Measurements from ENCODE around the gene MCAT.

Gene MCAT

GRCh38 chr22:43172191-43172590 lies 29.0 kb upstream of the MCAT start:
- no peak for DNase-seq (ENCODE audit: low spot score)

- DNase-seq (ENCODE audit: low spot score), result no peak
These were observed 28.4 kb upstream of the MCAT start for GRCh38 chr22:43171607-43172006.

- no peak for DNase-seq (ENCODE audit: low spot score)
These were observed 27.9 kb upstream of the MCAT start for GRCh38 chr22:43171019-43171491.

- no peak for DNase-seq (ENCODE audit: low spot score)
These were observed 26.9 kb upstream of the MCAT start for GRCh38 chr22:43170131-43170480.

GRCh38 chr22:43169310-43170130 lies 26.3 kb upstream of the MCAT start:
- DNase-seq (ENCODE audit: low spot score), result no peak

GRCh38 chr22:43168471-43169309 lies 25.5 kb upstream of the MCAT start:
- no peak for DNase-seq (ENCODE audit: low spot score)

GRCh38 chr22:43167001-43167589 lies 23.9 kb upstream of the MCAT start:
- no peak for DNase-seq (ENCODE audit: low spot score)

- DNase-seq (ENCODE audit: low spot score), result no peak
These were observed 23.1 kb upstream of the MCAT start for GRCh38 chr22:43166132-43166930.

- no peak for DNase-seq (ENCODE audit: low spot score)
These were observed 21.4 kb upstream of the MCAT start for GRCh38 chr22:43164636-43165035.

GRCh38 chr22:43163241-43163795 lies 20.1 kb upstream of the MCAT start:
- no peak for DNase-seq (ENCODE audit: low spot score)

GRCh38 chr22:43162412-43163150 lies 19.4 kb upstream of the MCAT start:
- no peak for DNase-seq (ENCODE audit: low spot score)

GRCh38 chr22:43160497-43161126 lies 17.4 kb upstream of the MCAT start:
- no peak for DNase-seq (ENCODE audit: low spot score)

GRCh38 chr22:43159484-43160178 lies 16.4 kb upstream of the MCAT start:
- DNase-seq (ENCODE audit: low spot score), result no peak

- no peak for DNase-seq (ENCODE audit: low spot score)
These were observed 15.7 kb upstream of the MCAT start for GRCh38 chr22:43158778-43159483.

- DNase-seq (ENCODE audit: low spot score), result no peak
These were observed 14.8 kb upstream of the MCAT start for GRCh38 chr22:43157874-43158546.

- DNase-seq (ENCODE audit: low spot score), result no peak
These were observed 13.2 kb upstream of the MCAT start for GRCh38 chr22:43156413-43156812.

- DNase-seq (ENCODE audit: low spot score), result no peak
These were observed 12.6 kb upstream of the MCAT start for GRCh38 chr22:43155789-43156188.

- no peak for DNase-seq (ENCODE audit: low spot score)
These were observed 11.8 kb upstream of the MCAT start for GRCh38 chr22:43154887-43155536.
